GM20000 (cell line): ENCODE results near the gene STXBP5.

Source experiments
- DNase-seq: peaks from one replicate; pipeline ENCODE4 v3.0.0; 2012; ENCODE audit warnings: low spot score
- TF ChIP-seq, protein P1 (sequence below): IDR thresholded peaks from 2 replicates; pipeline ENCODE4 v1.5.1; 2012; ENCODE audit warnings: mild to moderate bottlenecking, control low read depth; ENCODE audit errors: extremely low read depth, missing control alignments

STXBP5 gene

GRCh38 chr6:147434076-147434475 is 229.9 kb downstream of the STXBP5 start:
- TF ChIP-seq, protein P1, sequence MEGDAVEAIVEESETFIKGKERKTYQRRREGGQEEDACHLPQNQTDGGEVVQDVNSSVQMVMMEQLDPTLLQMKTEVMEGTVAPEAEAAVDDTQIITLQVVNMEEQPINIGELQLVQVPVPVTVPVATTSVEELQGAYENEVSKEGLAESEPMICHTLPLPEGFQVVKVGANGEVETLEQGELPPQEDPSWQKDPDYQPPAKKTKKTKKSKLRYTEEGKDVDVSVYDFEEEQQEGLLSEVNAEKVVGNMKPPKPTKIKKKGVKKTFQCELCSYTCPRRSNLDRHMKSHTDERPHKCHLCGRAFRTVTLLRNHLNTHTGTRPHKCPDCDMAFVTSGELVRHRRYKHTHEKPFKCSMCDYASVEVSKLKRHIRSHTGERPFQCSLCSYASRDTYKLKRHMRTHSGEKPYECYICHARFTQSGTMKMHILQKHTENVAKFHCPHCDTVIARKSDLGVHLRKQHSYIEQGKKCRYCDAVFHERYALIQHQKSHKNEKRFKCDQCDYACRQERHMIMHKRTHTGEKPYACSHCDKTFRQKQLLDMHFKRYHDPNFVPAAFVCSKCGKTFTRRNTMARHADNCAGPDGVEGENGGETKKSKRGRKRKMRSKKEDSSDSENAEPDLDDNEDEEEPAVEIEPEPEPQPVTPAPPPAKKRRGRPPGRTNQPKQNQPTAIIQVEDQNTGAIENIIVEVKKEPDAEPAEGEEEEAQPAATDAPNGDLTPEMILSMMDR = no peak
- no peak for DNase-seq

DNA sequence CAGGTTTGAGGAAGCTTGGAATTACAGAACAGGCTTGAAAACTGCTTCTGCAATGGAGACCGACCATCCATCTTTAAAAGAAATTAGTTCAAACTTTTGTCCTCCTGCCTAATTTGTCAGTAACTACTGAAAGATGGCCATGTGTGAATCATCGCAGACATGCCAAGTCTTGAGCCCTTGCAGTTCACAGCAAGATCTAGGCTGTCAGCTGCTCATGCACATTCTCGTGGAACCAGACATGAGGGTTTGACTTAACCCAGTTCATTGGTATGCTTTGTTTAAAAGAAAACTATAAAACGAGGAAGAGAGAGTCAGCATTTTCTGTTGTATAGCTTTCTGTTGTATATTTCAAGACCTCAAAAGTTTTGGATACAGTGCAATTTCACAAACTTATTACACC is 230.3 kb downstream of the STXBP5 start:
- TF ChIP-seq, protein P1 = no peak
- DNase-seq = no peak

DNA sequence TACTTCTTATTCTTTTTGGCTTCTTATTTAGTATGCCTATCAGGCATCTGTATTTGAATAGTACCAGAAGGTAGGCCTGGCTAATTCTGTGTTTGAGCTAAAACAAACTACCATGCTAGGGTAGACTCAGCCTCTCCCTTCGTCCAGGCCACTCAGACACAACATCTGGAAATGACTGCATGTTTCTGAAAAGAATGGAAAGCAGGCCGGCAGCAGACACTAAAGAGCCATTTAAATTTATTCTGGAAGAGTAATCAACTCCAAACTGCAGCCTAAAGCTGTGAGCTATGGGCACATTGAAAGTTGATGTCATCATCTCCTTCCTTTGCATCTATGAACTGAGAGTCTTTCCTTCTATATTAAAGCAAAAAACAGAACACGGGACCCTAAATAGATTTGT is 233.4 kb downstream of the STXBP5 start:
- TF ChIP-seq, protein P1 = no peak
- DNase-seq = no peak

DNA sequence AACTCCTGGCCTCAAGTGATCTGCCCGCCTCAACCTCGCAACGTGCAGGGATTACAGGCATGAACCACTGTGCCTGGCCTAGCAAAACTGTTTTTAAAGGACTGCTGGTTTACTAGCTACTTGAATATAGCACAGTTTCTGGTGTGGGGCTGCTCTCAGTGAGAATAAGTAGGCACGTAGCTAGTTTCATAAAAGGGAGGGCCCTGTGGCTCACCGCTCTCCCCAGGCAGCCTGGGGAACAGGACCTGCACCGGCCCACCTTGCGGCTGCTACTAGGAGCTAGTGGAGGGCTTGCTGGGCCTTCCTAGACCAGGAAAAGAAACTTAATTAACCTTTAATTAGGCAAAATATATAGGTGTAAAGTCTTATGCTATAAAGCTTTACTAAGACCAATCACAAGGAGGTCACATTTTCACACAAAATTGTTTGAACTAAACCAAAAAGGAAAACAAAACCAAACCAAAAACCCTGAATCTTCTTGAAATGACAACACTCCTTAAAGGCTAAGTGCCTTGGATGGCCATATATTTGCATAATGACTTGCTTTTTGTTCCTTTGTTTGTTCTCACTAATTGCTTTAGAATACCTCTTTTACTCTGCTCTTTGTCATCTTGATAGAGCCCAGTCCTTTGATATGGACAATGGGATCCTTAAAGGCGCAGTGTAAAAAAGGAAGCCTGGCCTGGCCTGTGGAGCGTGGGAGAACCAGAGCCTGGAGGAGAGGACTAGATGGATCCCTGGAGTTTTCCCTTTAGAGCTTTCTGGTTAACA is 234.7 kb downstream of the STXBP5 start:
- no peak for DNase-seq

More for the DNA sequence above, 234.7 kb downstream of the STXBP5 start:
- TF ChIP-seq, protein P1 = no peak
